Glutamatergic neuron (in vitro differentiated cells): ENCODE results near the gene GDI2. TPM values are rescaled to one million over a fixed set of nuclear protein-coding genes. Genes with fewer than 3 reads are reported as not detected.

Experiments
- DNase-seq: peaks from one replicate; pipeline ENCODE4 v3.0.0; 2022
- H3K27ac Mint-ChIP-seq: one replicate; pipeline ENCODE4 v1.8.0; 2020; ENCODE audit warnings: mild to moderate bottlenecking, mixed read lengths, inconsistent platforms; ENCODE audit not compliant: unreplicated experiment
- H3K27me3 Mint-ChIP-seq: one replicate; pipeline ENCODE4 v1.8.0; 2020; ENCODE audit warnings: mild to moderate bottlenecking, moderate library complexity, mixed read lengths, inconsistent platforms; ENCODE audit not compliant: unreplicated experiment
- H3K36me3 Mint-ChIP-seq: one replicate; pipeline ENCODE4 v1.8.0; 2020; ENCODE audit warnings: mild to moderate bottlenecking, mixed read lengths, inconsistent platforms; ENCODE audit not compliant: unreplicated experiment
- H3K4me1 Mint-ChIP-seq: one replicate; pipeline ENCODE4 v1.8.0; 2020; ENCODE audit warnings: mild to moderate bottlenecking, low read depth, mixed read lengths, inconsistent platforms; ENCODE audit not compliant: unreplicated experiment
- H3K4me3 Mint-ChIP-seq: one replicate; pipeline ENCODE4 v1.8.0; 2020; ENCODE audit warnings: mild to moderate bottlenecking, mixed read lengths, inconsistent platforms; ENCODE audit not compliant: unreplicated experiment
- H3K9me3 Mint-ChIP-seq: one replicate; pipeline ENCODE4 v1.8.0; 2020; ENCODE audit warnings: mild to moderate bottlenecking, moderate library complexity, mixed read lengths, inconsistent platforms; ENCODE audit not compliant: unreplicated experiment
- CTCF ChIP-seq: fragments of 200-600 bp; sonication (generic); IDR thresholded peaks from one replicate; pipeline ENCODE4 v1.5.0; 2021; ENCODE audit not compliant: partially characterized antibody, unreplicated experiment
- total RNA-seq: library from RNA; stranded (reverse); fragmentation: NEBNext Ultra II Directional; extraction: Animal tissue kit (Norgen Biotek cat#: 25700); gene quantifications from one replicate; pipeline ENCODE4 v1.2.1, GENCODE V29; 2021; ENCODE audit not compliant: unreplicated experiment

Gene GDI2
- total RNA-seq, 1 donor from 2014 or later: 294 TPM

DNA sequence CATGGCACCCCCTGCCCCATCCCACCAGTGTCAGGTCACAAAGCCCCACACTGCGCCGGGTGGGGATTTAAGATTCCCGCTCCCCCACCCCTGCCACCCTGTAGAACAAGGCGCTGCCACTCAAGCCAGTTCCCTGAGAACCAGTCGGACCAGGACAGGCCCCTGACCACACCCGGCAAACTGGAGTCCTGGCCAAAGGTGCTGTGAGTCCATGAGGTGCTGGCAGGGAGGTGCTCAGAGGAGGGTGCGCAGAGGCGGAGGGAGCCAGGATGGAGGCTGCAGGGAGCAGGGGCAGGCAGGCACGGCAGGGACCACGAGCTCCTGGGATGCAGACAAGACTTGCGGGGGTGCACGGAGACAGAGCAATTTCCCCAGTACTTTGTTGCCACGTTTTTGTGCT is 19.7 kb upstream of the GDI2 start:
- DNase-seq: no peak
- Mint-ChIP-seq H3K27me3 (no peaks in the 10 kb centered on the region), H3K36me3 (no peaks in the 10 kb centered on the region), H3K9me3 (peaks cover 1% of the 10 kb centered on the region), H3K4me1 (peaks cover 5% of the 10 kb centered on the region), H3K4me3 (no peak overlapping the region), H3K27ac (no peak overlapping the region)
- TF ChIP-seq CTCF: no peak

DNA sequence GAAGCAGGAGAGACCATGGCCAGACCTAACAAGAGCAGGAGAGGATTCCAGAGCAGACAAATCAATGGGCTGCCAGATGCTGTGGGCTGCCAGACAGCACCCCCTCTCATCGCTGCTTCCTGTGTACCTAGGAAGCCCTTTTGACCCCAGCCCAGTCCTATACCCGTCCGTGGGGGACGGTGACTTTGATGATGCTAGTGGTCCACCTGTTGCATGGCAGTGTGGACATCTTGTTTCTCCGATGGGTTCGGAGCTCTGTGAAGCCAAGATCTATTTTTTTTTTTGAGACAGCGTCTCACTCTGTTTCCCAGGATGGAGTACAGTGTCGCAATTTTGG is 18.2 kb upstream of the GDI2 start:
- H3K4me1 Mint-ChIP-seq: peaks cover 5% of the 10 kb centered on the region
- no peak overlapping the region for H3K4me3 Mint-ChIP-seq
- H3K27me3 Mint-ChIP-seq: no peaks in the 10 kb centered on the region
- H3K27ac Mint-ChIP-seq: no peak overlapping the region
- no peak for TF ChIP-seq CTCF
- no peak for DNase-seq
- H3K36me3 Mint-ChIP-seq: no peaks in the 10 kb centered on the region
- peaks cover 3% of the 10 kb centered on the region for H3K9me3 Mint-ChIP-seq

DNA sequence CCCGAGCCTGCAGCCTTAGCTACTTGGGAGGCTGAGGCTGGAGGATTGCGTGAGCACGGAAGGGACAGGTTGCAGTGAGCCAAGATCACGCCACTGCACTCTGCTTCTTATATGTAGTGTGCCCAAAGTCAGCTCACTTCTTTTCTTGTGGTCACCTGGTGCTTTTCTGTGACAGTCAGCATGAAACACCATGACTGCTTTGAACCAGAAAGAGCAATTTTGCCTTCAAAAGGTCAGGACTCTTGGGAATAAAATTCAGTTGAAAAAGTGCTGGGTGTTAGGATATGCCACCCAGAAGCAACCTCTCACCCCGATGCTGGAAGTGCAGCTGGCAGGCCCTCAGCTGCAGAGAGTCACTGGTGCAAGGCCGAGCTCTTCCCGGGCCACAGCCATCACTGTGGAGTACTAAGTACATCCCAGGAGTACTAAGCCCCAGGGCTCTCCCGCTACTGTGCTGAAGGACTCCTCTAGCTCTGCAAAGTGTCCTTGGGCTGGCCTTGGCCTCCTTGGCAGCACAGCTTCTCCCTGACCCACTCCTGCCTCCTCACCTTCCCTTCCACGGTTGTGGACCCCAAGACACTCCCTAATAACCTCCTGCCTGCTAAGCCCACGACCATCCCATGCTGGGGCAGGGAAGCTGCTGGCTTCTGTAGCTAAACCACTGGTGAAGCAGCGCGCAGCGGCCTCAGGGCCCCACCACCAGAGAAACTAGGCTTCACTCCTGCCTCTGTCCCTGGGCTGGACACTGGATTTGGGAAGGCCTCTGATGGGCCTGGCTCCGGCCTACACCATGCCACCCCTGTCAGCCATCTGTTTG is 17.6 kb upstream of the GDI2 start:
- H3K36me3 Mint-ChIP-seq: no peaks in the 10 kb centered on the region
- peaks cover 5% of the 10 kb centered on the region for H3K4me1 Mint-ChIP-seq
- H3K27me3 Mint-ChIP-seq: no peaks in the 10 kb centered on the region
- H3K9me3 Mint-ChIP-seq: peaks cover 3% of the 10 kb centered on the region
- DNase-seq: no peak
- no peak for TF ChIP-seq CTCF
- H3K27ac Mint-ChIP-seq: no peak overlapping the region
- no peak overlapping the region for H3K4me3 Mint-ChIP-seq

- peaks cover 5% of the 10 kb centered on the region for H3K4me1 Mint-ChIP-seq
- H3K27ac Mint-ChIP-seq: no peak overlapping the region
- no peak for TF ChIP-seq CTCF
- DNase-seq: no peak
- H3K9me3 Mint-ChIP-seq: peaks cover 3% of the 10 kb centered on the region
- no peaks in the 10 kb centered on the region for H3K36me3 Mint-ChIP-seq
- H3K27me3 Mint-ChIP-seq: no peaks in the 10 kb centered on the region
- no peak overlapping the region for H3K4me3 Mint-ChIP-seq
These were observed 16.0 kb upstream of the GDI2 start for GRCh38 chr10:5829267-5829666.

DNA sequence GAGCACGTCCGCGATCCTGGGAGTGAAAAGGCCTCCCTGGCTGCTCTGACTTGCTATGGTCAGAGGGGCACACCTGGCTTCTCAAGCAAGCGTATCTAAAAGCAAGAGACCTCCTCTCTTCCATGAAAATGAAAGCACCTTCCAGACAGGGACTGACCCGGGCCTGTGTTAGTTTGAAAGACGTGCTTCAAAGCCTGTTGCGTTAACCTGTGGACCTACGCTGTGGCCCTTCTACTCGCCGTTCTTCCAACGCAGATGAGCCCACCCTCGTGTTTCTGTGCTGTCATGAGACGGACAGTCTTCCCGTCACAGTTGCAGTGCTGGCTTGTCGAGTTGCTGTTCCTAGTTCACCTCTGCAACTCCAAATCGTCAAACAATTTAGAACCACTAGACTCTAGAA is 15.5 kb upstream of the GDI2 start:
- no peaks in the 10 kb centered on the region for H3K27me3 Mint-ChIP-seq
- no peak for DNase-seq
- no peak overlapping the region for H3K27ac Mint-ChIP-seq
- H3K9me3 Mint-ChIP-seq: peaks cover 3% of the 10 kb centered on the region
- no peaks in the 10 kb centered on the region for H3K36me3 Mint-ChIP-seq
- no peak overlapping the region for H3K4me3 Mint-ChIP-seq
- TF ChIP-seq CTCF: no peak
- peaks cover under 1% of the 10 kb centered on the region for H3K4me1 Mint-ChIP-seq
